Measurements from ENCODE around the gene SGTA.

The SGTA gene

DNA sequence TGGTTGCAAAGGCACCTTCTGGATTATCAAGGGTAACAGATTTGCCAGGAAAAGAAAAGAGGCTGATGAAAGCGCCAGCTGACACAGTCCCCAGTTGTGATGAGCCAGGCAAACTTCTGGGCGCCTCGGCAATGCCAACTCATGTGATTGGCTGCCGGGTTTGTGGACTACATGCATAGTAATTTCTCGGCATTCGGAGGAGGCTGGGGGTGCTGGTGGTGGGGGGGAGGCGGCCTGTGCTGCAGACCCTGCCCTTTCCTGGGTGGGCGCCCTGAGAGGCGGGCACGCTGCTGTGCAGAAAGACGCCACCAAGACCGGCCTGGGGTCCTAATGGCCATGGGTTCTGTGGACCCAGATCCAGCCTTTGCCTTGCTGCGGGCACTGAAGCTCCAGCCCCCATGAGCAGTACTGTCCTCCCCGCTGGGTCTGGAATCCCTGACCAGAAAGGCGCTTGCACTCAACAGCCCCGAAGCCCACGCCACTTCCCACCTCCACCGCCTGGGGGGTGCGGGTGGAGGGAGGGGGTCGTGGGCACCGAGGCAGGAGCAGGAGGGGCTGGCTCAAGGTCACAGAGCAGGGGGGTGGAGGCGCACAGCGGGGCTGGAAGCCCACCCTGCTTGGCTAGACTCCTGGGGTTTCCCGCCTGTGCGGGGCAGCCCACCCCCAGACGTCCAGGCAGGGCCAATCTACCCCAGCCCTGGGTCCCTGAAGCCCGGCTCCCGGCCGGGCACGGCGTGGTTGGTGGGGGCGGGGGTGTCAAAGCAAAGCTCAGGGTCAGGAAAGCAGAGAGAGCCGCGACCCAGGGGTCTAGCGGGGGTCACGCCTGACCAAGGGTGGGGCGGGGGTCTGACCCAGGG, 62.9 kb downstream of the SGTA start:
- TF ChIP-seq, protein P1, sequence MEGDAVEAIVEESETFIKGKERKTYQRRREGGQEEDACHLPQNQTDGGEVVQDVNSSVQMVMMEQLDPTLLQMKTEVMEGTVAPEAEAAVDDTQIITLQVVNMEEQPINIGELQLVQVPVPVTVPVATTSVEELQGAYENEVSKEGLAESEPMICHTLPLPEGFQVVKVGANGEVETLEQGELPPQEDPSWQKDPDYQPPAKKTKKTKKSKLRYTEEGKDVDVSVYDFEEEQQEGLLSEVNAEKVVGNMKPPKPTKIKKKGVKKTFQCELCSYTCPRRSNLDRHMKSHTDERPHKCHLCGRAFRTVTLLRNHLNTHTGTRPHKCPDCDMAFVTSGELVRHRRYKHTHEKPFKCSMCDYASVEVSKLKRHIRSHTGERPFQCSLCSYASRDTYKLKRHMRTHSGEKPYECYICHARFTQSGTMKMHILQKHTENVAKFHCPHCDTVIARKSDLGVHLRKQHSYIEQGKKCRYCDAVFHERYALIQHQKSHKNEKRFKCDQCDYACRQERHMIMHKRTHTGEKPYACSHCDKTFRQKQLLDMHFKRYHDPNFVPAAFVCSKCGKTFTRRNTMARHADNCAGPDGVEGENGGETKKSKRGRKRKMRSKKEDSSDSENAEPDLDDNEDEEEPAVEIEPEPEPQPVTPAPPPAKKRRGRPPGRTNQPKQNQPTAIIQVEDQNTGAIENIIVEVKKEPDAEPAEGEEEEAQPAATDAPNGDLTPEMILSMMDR (IDR thresholded peaks at IDR 0.05; ENCODE audit: low read depth, low read length, missing control alignments): peak; percentile 7
- DNase-seq (ENCODE audit: low read depth): no peak
- H3K4me3 ChIP-seq (ENCODE audit: low read depth, low read length): no peak overlapping the region

DNA sequence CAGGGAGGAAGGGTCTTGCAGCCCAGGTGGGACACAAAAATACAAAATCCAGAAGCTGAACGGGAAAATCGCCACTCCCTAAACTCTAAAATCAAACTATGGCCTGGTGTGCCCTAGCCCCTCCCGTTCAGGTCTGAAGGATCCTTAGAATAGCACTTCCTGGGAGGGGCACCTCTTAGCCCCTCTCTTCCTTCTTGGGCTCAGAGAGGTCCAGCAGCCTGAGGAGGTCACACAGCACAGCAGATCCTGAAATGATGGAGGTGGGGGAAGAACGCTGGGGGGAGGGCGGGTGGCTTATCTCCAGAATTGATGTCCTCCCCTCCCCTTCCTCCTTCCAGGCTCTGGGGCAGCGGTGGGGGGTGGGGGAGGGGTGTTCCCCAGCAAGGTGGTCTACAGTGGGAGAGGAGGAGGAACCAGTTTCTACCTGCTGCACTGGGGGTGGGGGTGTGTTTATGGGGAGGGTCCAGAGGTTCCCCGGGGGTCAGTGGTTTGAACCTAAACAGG, 63.8 kb downstream of the SGTA start:
- no peak overlapping the region for H3K4me3 ChIP-seq (ENCODE audit: low read depth, low read length)
- no peak for DNase-seq (ENCODE audit: low read depth)
- TF ChIP-seq, protein P1 (IDR thresholded peaks at IDR 0.05; ENCODE audit: low read depth, low read length, missing control alignments): no peak

DNA sequence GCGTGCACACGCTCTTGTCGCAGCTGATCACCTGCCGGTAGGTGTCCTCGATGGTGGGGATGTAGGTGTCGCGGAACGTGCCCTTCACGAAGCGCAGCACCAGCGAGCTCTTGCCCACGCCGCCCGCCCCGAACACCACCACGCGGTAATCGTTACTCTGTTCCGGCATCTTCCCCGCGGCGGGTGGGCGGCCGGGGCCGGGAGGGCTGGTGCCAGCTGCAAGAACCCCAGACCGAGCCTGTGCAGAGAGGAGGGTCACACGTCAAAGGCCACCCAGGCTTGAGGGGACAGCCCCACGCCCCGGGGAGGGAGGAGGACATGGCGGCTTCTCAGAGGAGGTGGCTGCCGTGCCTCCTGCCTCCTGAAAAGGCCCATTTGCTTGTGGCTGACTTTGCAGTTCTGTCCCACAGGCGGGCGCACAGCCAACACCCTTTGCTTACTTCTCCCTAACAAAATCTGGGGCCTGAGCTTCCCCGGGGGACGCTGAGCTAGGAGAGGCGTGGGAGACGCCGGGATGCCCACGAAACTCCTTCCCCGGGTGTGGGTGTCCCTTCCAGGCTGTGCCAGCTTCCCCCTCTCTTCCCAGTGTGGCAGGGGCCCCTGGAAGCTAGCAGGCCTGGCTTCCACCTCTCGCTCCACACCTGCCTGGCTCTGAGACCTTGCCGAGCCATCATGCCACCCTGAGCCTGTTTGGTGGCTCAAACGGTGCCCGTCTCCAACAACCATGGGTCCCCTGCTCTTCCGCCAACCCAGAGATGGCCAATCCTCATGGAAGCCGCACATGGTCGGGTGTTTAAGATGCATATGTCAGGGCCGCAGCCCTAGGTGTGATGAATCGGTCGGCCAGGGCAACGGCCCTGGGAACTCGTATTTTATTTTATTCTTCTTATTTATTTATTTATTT, 65.2 kb downstream of the SGTA start:
- H3K4me3 ChIP-seq (ENCODE audit: low read depth, low read length): no peak overlapping the region
- TF ChIP-seq, protein P1 (IDR thresholded peaks at IDR 0.05; ENCODE audit: low read depth, low read length, missing control alignments): no peak
- DNase-seq (ENCODE audit: low read depth): no peak

DNA sequence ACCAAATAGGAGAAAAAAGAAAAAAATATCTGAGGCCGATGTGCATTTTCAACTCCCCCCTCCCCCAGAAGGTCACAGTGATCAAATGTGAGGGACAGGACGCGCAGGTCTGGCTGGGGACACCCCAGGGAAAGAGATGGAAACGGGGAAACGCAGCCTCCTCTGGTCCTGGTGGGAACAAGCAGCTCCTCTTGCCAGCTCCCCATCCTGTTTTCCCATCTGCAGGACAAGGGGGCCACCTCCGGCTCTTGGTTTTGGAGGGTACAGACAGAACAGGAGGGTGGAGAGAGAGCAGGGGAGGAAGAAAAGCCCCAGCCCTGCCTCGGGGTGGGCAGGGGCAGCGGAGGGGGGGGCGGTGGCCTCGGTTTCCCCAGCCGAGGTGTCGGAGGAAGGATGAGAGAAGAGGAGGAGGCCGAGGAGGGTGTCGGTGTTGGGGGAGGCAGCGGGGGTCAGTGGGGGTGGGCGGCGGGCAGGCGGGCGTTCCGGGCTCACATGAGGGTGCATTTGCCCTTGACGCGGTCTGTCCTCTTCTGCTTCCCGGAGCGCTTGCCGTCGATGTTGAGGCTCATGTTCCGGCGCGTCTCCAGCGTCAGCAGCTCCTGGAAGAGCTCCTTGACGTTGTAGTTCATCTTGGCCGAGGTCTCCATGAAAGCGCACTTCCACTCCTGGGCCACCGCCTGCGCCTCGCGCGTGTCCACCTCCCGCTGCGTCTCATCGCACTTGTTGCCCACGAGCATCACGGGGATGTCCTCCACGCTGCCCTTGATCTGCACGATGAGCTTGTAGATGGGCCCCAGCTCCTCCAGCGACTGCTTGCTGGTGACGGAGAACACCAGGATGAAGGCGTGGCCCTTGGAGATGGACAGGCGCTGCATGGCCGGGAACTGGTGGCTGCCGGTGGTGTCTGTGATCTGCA, 66.1 kb downstream of the SGTA start:
- TF ChIP-seq, protein P1 (IDR thresholded peaks at IDR 0.05; ENCODE audit: low read depth, low read length, missing control alignments): no peak
- H3K4me3 ChIP-seq (ENCODE audit: low read depth, low read length): no peak overlapping the region
- DNase-seq (ENCODE audit: low read depth): no peak

GRCh38 chr19:2716275-2716650, 66.8 kb downstream of the SGTA start:
- H3K4me3 ChIP-seq (ENCODE audit: low read depth, low read length): no peak overlapping the region
- no peak for DNase-seq (ENCODE audit: low read depth)
- TF ChIP-seq, protein P1 (IDR thresholded peaks at IDR 0.05; ENCODE audit: low read depth, low read length, missing control alignments): no peak

All from GM12864 (cell line).